OCI-LY7 (cell line): ENCODE measurements around the gene DMC1. TPM values are rescaled to one million over a fixed set of nuclear protein-coding genes. Genes with fewer than 3 reads are reported as not detected.

ENCODE experiments used
- BruUV-seq: library from RNA; stranded (reverse); fragments of 400-500 nt; replicated peaks from 2 replicates; lab custom pipeline; 2021; lab: Mats Ljungman, UMichigan
- CTCF ChIA-PET: fragments of 300-600 bp; sonication (Branson Sonifier 250); formaldehyde crosslinking; loops from one replicate; lab custom pipeline; 2022; ENCODE audit warnings: antibody characterized with exemption; ENCODE audit not compliant: unreplicated experiment; lab: Charles Lee
- POLR2A ChIA-PET: fragments of 300-600 bp; sonication (Branson Sonifier 250); formaldehyde crosslinking; loops from one replicate; lab custom pipeline; 2022; ENCODE audit warnings: antibody characterized with exemption; lab: Charles Lee
- DNase-seq: peaks from one replicate; pipeline ENCODE4 v3.0.0-alpha.2; 2015; ENCODE audit warnings: low spot score
- H2AFZ ChIP-seq: fragments of 200-600 bp; sonication (generic), shearing (Covaris generic); 2 replicates; pipeline ENCODE4 v1.6.1; 2014; ENCODE audit warnings: mild to moderate bottlenecking, antibody characterized with exemption, low read length, moderate library complexity
- H3K27ac ChIP-seq: fragments of 200-600 bp; sonication (generic); 2 replicates; pipeline ENCODE4 v1.5.1; 2014; ENCODE audit warnings: mixed run types, low read depth, mild to moderate bottlenecking, moderate library complexity, low read length, inconsistent platforms; ENCODE audit not compliant: poor library complexity, severe bottlenecking
- H3K36me3 ChIP-seq: fragments of 200-600 bp; sonication (generic); 2 replicates; pipeline ENCODE4 v1.6.1; 2014; ENCODE audit warnings: mild to moderate bottlenecking, antibody characterized with exemption, low read length, moderate library complexity, mixed read lengths; ENCODE audit not compliant: insufficient read depth
- H3K4me1 ChIP-seq: fragments of 200-600 bp; sonication (generic); 2 replicates; pipeline ENCODE4 v1.5.1; 2014; ENCODE audit warnings: mild to moderate bottlenecking, low read length; ENCODE audit not compliant: insufficient read depth, poor library complexity, severe bottlenecking
- H3K4me2 ChIP-seq: fragments of 200-600 bp; sonication (generic); 2 replicates; pipeline ENCODE4 v1.6.1; 2014; ENCODE audit warnings: mild to moderate bottlenecking, low read length
- H3K4me3 ChIP-seq: fragments of 200-600 bp; sonication (generic); 2 replicates; pipeline ENCODE4 v1.5.1; 2014; ENCODE audit warnings: mild to moderate bottlenecking, low read depth, low read length; ENCODE audit not compliant: poor library complexity, severe bottlenecking
- H3K79me2 ChIP-seq: fragments of 200-600 bp; sonication (generic); 2 replicates; pipeline ENCODE4 v1.6.1; 2016; ENCODE audit warnings: low read depth, mild to moderate bottlenecking, low read length, moderate library complexity, mixed read lengths; ENCODE audit not compliant: insufficient read depth
- H3K9me2 ChIP-seq: fragments of 200-600 bp; sonication (generic); 2 replicates; pipeline ENCODE4 v1.6.1; 2016; ENCODE audit warnings: mild to moderate bottlenecking, low read length, mixed read lengths; ENCODE audit not compliant: insufficient read depth
- H3K9me3 ChIP-seq: fragments of 200-600 bp; sonication (generic); 2 replicates; pipeline ENCODE4 v1.6.1; 2014; ENCODE audit warnings: mild to moderate bottlenecking, mixed run types, low read length, mixed read lengths
- H4K20me1 ChIP-seq: fragments of 200-600 bp; sonication (generic); 2 replicates; pipeline ENCODE4 v1.6.1; 2014; ENCODE audit warnings: mild to moderate bottlenecking, antibody characterized with exemption, low read length, moderate library complexity, mixed read lengths; ENCODE audit not compliant: insufficient read depth
- CTCF ChIP-seq: fragments of 200-600 bp; sonication (generic); conservative IDR thresholded peaks from 2 replicates; pipeline ENCODE4 v1.5.1; 2014; ENCODE audit warnings: mild to moderate bottlenecking, antibody characterized with exemption, low read length, moderate library complexity, mixed read lengths
- EZH2phosphoT487 ChIP-seq: fragments of 200-600 bp; sonication (generic); IDR thresholded peaks from 2 replicates; pipeline ENCODE4 v1.6.1; 2018; ENCODE audit warnings: low read depth, borderline replicate concordance, mild to moderate bottlenecking, mixed run types, antibody characterized with exemption, low read length, moderate library complexity, mixed read lengths
- intact Hi-C: fragments of 100-400 bp; cut with micrococcal nuclease; formaldehyde crosslinking; loops from one replicate; pipeline ENCODE4 v1.10.0; 2022; ENCODE audit not compliant: unreplicated experiment
- total RNA-seq, 2 experiments: library from RNA; depleted of rRNA in 1 of 2; stranded (reverse); fragments of >200 nt in 1 of 2; shearing (Covaris generic) in 1 of 2; gene quantifications; 2 replicates each; pipeline ENCODE4 v1.2.3, GENCODE V29; 2014 to 2022

DMC1 gene
- total RNA-seq, 2 experiments from 2014 or later = 40.6 to 44.3 TPM

GRCh38 chr22:38482662-38483308 lies 87.2 kb downstream of the DMC1 start:
- H3K36me3 ChIP-seq = peaks cover 86% of the 10 kb centered on the region
- H3K9me3 ChIP-seq = no peaks in the 10 kb centered on the region
- H3K9me2 ChIP-seq = no peaks in the 10 kb centered on the region
- H2AFZ ChIP-seq = no peak overlapping the region
- no peaks in the 10 kb centered on the region for H3K79me2 ChIP-seq
- no peak for DNase-seq
- ChIA-PET POLR2A (no interaction called here), CTCF (no interaction called here)
- no peak overlapping the region for H3K4me3 ChIP-seq
- no peak overlapping the region for H3K4me2 ChIP-seq
- H3K27ac ChIP-seq = no peak overlapping the region
- H3K4me1 ChIP-seq = no peaks in the 10 kb centered on the region
- no peaks in the 10 kb centered on the region for H4K20me1 ChIP-seq
- TF ChIP-seq CTCF = no peak
- TF ChIP-seq EZH2phosphoT487 = no peak
- no TSS peak for BruUV-seq
- intact Hi-C loops = no loop called here

GRCh38 chr22:38481871-38482332 lies 88.1 kb downstream of the DMC1 start:
- CTCF ChIA-PET = no interaction called here
- Histone ChIP-seq H3K4me1 (no peaks in the 10 kb centered on the region), H3K4me3 (no peak overlapping the region), H3K9me2 (no peaks in the 10 kb centered on the region), H3K4me2 (no peak overlapping the region), H3K27ac (no peak overlapping the region), H2AFZ (no peak overlapping the region), H3K9me3 (no peaks in the 10 kb centered on the region), H3K79me2 (no peaks in the 10 kb centered on the region), H3K36me3 (peaks cover 78% of the 10 kb centered on the region), H4K20me1 (no peaks in the 10 kb centered on the region)
- no peak for DNase-seq
- POLR2A ChIA-PET = interaction anchor here (0.6 kb wide), 2 partner anchors 42 to 102 kb away, joined by 3 read pairs; no protein-coding TSS in a partner anchor
- no TSS peak for BruUV-seq
- intact Hi-C loops = no loop called here
- no peak for TF ChIP-seq EZH2phosphoT487
- no peak for TF ChIP-seq CTCF
